HepG2 (cell line): ENCODE measurements around the gene OIT3. TPM values are rescaled to one million over a fixed set of nuclear protein-coding genes. Genes with fewer than 3 reads are reported as not detected.

Experiments used
- ATAC-seq: fragments of 200-7000 bp; cut with Tn5 transposase; 3 replicates; pipeline ENCODE4 v1.9.1; 2020; ENCODE audit warnings: mild to moderate bottlenecking, moderate library complexity
- BruUV-seq: library from RNA; stranded (reverse); fragments of 400-500 nt; replicated peaks from 2 replicates; lab custom pipeline; 2021; lab: Mats Ljungman, UMichigan
- CTCF ChIA-PET: fragments of 300-600 bp; formaldehyde crosslinking; extraction: SDS; loops from one replicate; lab custom pipeline; 2021; ENCODE audit warnings: low total read pairs, inconsistent platforms, low intra/inter-chr PET ratio; lab: Yijun Ruan, JAX
- POLR2A ChIA-PET: fragments of 350-600 bp; sonication (Branson Sonifier 250); formaldehyde crosslinking; loops from one replicate; lab custom pipeline; 2020; ENCODE audit warnings: antibody characterized with exemption, inconsistent platforms; lab: Yijun Ruan, JAX
- DNase-seq: peaks from one replicate; pipeline ENCODE4 v3.0.0-alpha.2; 2015; ENCODE audit warnings: low spot score
- FAIRE-seq: peaks from 3 replicates; lab custom pipeline; 2011; peaks lifted over from hg19 to GRCh38; lab: Jason Lieb, UNC
- H2AFZ ChIP-seq: one replicate; pipeline ENCODE4 v1.6.1; 2011; ENCODE audit warnings: low read length, inconsistent platforms
- H3K27ac ChIP-seq: fragments of 300-600 bp; 3 replicates; pipeline ENCODE4 v1.8.0; 2011; ENCODE audit warnings: mixed run types, mild to moderate bottlenecking, mixed read lengths, low read length, inconsistent platforms; ENCODE audit not compliant: insufficient read depth; ENCODE audit errors: extremely low read length
- H3K27me3 ChIP-seq, 2 experiments: fragments of 200-600 bp in 1 of 2; 2 replicates in 1 of 2; 3 replicates in 1 of 2; pipeline versions ENCODE4 v1.6.0 to v1.8.0; 2011; ENCODE audit warnings: low read length in 2 of 2, mild to moderate bottlenecking in 2 of 2, moderate library complexity in 2 of 2, inconsistent platforms in 1 of 2; ENCODE audit not compliant: insufficient read depth in 2 of 2, control insufficient read depth in 1 of 2
- H3K36me3 ChIP-seq, 2 experiments: fragments of 200-600 bp in 1 of 2; replicated peaks in 1 of 2; 2 replicates in 1 of 2; 3 replicates in 1 of 2; pipeline versions ENCODE4 v1.5.1 to v1.8.0; 2011; ENCODE audit warnings: low read length in 2 of 2, inconsistent platforms in 1 of 2; ENCODE audit not compliant: insufficient read depth in 2 of 2, control insufficient read depth in 1 of 2
- H3K4me1 ChIP-seq: 2 replicates; pipeline ENCODE4 v1.5.1; 2012; ENCODE audit warnings: low read length, inconsistent platforms; ENCODE audit not compliant: insufficient read depth
- H3K4me2 ChIP-seq: 2 replicates; pipeline ENCODE4 v1.6.0; 2011; ENCODE audit warnings: low read depth, low read length, inconsistent platforms
- H3K4me3 ChIP-seq, 3 experiments: fragments of 200-600 bp in 1 of 3; sonication (generic), shearing (Covaris generic) in 1 of 3; replicated peaks in 1 of 3; 2 replicates each; pipeline ENCODE4 v1.5.1; 2011 to 2016; ENCODE audit warnings: low read length in 3 of 3, inconsistent platforms in 2 of 3, low read depth in 2 of 3, mild to moderate bottlenecking in 2 of 3, control low read depth in 1 of 3, mixed read lengths in 1 of 3; ENCODE audit not compliant: insufficient read depth in 1 of 3
- H3K79me2 ChIP-seq: one replicate; pipeline ENCODE4 v1.6.1; 2011; ENCODE audit warnings: low read length, inconsistent platforms; ENCODE audit not compliant: insufficient read depth
- H3K9ac ChIP-seq: 2 replicates; pipeline ENCODE4 v1.6.0; 2011; ENCODE audit warnings: mild to moderate bottlenecking, low read depth, low read length, inconsistent platforms; ENCODE audit not compliant: insufficient read depth
- H3K9me3 ChIP-seq: 2 replicates; pipeline ENCODE4 v1.5.1; 2012; ENCODE audit warnings: mild to moderate bottlenecking, low read length
- H4K20me1 ChIP-seq: 2 replicates; pipeline ENCODE4 v1.6.0; 2011; ENCODE audit warnings: inconsistent platforms, mild to moderate bottlenecking, low read length, moderate library complexity; ENCODE audit not compliant: insufficient read depth
- AGO1 ChIP-seq: fragments of 200-400 bp; formaldehyde crosslinking; IDR thresholded peaks from 2 replicates; pipeline ENCODE4 v1.6.1; 2017; ENCODE audit warnings: mild to moderate bottlenecking, low read depth, low read length, moderate library complexity; ENCODE audit not compliant: poor library complexity, severe bottlenecking
- BCL6 ChIP-seq: IDR thresholded peaks from 2 replicates; pipeline ENCODE4 v1.6.1; 2016; ENCODE audit warnings: missing genetic modification reagents, missing compliant biosample characterization
- MYPOP ChIP-seq: sonication (generic); formaldehyde crosslinking; IDR thresholded peaks from 2 replicates; pipeline ENCODE4 v1.8.1; 2023; ENCODE audit warnings: mild to moderate bottlenecking, moderate library complexity, missing genetic modification reagents
- RXRA ChIP-seq: sonication (generic); formaldehyde crosslinking; IDR thresholded peaks from 2 replicates; pipeline ENCODE4 v1.5.1; 2020; ENCODE audit warnings: missing genetic modification reagents
- ZNF275 ChIP-seq: sonication (generic); formaldehyde crosslinking; IDR thresholded peaks from 2 replicates; pipeline ENCODE4 v1.8.0; 2022; ENCODE audit warnings: missing genetic modification reagents, mild to moderate bottlenecking, inconsistent platforms, borderline replicate concordance
- ZZZ3 ChIP-seq: sonication (generic); formaldehyde crosslinking; IDR thresholded peaks from 2 replicates; pipeline ENCODE4 v1.4.0; 2020; ENCODE audit warnings: missing genetic modification reagents, mild to moderate bottlenecking, borderline replicate concordance
- WGBS: methylation state at CpG from one replicate; pipeline ENCODE4 v1.1.6; 2017; ENCODE audit warnings: low lambda C conversion rate; 5-methylcytosine and 5-hydroxymethylcytosine counted together
- in situ Hi-C: cut with HindIII; loops from 2 replicates; pipeline ENCODE4 v1.10.0; 2017; ENCODE audit warnings: low pct_unique_long_range_greater_than_20kb; ENCODE audit not compliant: extremely low pct_ligation_motif_present
- intact Hi-C: fragments of 100-400 bp; cut with micrococcal nuclease; formaldehyde crosslinking; loops from one replicate; pipeline ENCODE4 v1.10.0; 2022; ENCODE audit not compliant: unreplicated experiment
- polyA plus RNA-seq, 8 experiments: library from polyadenylated mRNA; depleted of rRNA in 3 of 8; stranded (reverse) in 7 of 8; unstranded in 1 of 8; fragments of >200 nt; fragmentation: Illumina TruSeq in 4 of 8; extraction: Trizol in 4 of 8; gene quantifications; 2 replicates each; pipeline versions ENCODE4 v1.2.1 to v1.2.3, GENCODE V29; 2011 to 2016; ENCODE audit warnings: low read depth in 4 of 8, missing spikeins in 1 of 8, mixed read lengths in 1 of 8; ENCODE audit not compliant: insufficient read depth in 1 of 8
- total RNA-seq, 5 experiments: library from RNA; depleted of rRNA; stranded (reverse); fragments of >200 nt; fragmentation: Illumina TruSeq; extraction: Trizol; gene quantifications; 2 replicates each; pipeline ENCODE4 v1.2.3, GENCODE V29; 2016; ENCODE audit warnings: low read depth in 1 of 5
- TF ChIP-seq, protein P1 (sequence below): sonication (generic); IDR thresholded peaks from 2 replicates; pipeline ENCODE4 v1.6.1; 2016; ENCODE audit warnings: low read depth, borderline replicate concordance
- TF ChIP-seq, protein P2 (sequence below): sonication (generic); formaldehyde crosslinking; IDR thresholded peaks from 2 replicates; pipeline ENCODE4 v1.8.1; 2023; ENCODE audit warnings: mild to moderate bottlenecking, missing genetic modification reagents

Gene OIT3
- total and polyA plus RNA-seq, 2 of the 13 experiments (the other 11 are each of a cell fraction or from before 2014, with no cell fraction given), result not detected

DNA sequence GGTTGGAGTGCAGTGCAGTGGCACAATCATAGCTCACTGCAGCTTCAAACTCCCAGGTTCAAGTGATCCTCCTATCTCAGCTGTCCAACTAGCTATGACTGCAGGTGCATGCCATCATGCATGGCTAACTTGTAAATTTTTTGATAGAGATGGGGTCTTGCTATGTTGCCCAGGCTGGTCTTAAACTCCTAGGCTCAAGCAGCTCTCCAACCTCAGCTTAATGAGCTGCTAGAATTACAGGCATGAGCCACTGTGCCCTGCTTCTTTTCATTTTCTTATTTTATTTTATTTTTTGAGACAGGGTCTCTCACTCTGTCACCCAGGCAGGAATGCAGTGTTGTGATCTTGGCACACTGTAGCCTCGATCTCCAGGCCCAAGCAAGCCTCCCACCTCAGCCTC is 53.4 kb downstream of the OIT3 start:
- H3K9ac ChIP-seq, result no peak overlapping the region
- H3K4me1 ChIP-seq, result peaks cover 10% of the 10 kb centered on the region
- FAIRE-seq, result no peak
- no TSS peak for BruUV-seq
- intact Hi-C loops, result no loop called here
- DNase-seq, result no peak
- H3K4me2 ChIP-seq, result no peak overlapping the region
- no peak overlapping the region for H3K4me3 ChIP-seq
- no peak for ATAC-seq
- TF ChIP-seq, protein P1, sequence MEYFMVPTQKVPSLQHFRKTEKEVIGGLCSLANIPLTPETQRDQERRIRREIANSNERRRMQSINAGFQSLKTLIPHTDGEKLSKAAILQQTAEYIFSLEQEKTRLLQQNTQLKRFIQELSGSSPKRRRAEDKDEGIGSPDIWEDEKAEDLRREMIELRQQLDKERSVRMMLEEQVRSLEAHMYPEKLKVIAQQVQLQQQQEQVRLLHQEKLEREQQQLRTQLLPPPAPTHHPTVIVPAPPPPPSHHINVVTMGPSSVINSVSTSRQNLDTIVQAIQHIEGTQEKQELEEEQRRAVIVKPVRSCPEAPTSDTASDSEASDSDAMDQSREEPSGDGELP, result no peak
- TF ChIP-seq AGO1, result no peak
- no peak for TF ChIP-seq MYPOP (CRISPR knock-in tag)
- no peak for TF ChIP-seq RXRA
- TF ChIP-seq, protein P2, sequence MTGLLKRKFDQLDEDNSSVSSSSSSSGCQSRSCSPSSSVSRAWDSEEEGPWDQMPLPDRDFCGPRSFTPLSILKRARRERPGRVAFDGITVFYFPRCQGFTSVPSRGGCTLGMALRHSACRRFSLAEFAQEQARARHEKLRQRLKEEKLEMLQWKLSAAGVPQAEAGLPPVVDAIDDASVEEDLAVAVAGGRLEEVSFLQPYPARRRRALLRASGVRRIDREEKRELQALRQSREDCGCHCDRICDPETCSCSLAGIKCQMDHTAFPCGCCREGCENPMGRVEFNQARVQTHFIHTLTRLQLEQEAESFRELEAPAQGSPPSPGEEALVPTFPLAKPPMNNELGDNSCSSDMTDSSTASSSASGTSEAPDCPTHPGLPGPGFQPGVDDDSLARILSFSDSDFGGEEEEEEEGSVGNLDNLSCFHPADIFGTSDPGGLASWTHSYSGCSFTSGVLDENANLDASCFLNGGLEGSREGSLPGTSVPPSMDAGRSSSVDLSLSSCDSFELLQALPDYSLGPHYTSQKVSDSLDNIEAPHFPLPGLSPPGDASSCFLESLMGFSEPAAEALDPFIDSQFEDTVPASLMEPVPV (CRISPR knock-in tag), result no peak
- TF ChIP-seq ZNF275 (CRISPR knock-in tag), result no peak
- TF ChIP-seq BCL6 (CRISPR knock-in tag), result no peak
- TF ChIP-seq ZZZ3, result no peak
- TF ChIP-seq, all 625 proteins: peak for 0
- in situ Hi-C loops, result no loop called here
- POLR2A ChIA-PET, result no interaction called here
- no peak overlapping the region for H3K27ac ChIP-seq
- WGBS, result 88% methylated on average over 1 of the region's 1 CpG
- H4K20me1 ChIP-seq, result no peaks in the 10 kb centered on the region
- H3K36me3 ChIP-seq, result no peaks in the 10 kb centered on the region
- no peak overlapping the region for H2AFZ ChIP-seq
- H3K27me3 ChIP-seq, result no peaks in the 10 kb centered on the region
- CTCF ChIA-PET, result no interaction called here
- no peaks in the 10 kb centered on the region for H3K9me3 ChIP-seq
- H3K79me2 ChIP-seq, result peaks cover 3% of the 10 kb centered on the region
